Gastroesophageal sphincter (tissue), 4 donors: ENCODE results near the gene KIRREL3. TPM values are rescaled to one million over a fixed set of nuclear protein-coding genes. Genes with fewer than 3 reads are reported as not detected.

Experiments used
- ATAC-seq: fragments of 150-250 bp; one replicate; pipeline ENCODE4 v1.9.1; 2016; ENCODE audit warnings: mild to moderate bottlenecking, moderate library complexity
- H3K27ac ChIP-seq, 4 donors: fragments of 200-600 bp; sonication (generic) in 3 of 4; 1 replicate in 3 of 4; 2 replicates in 1 of 4; pipeline ENCODE4 v1.5.1; 2016 to 2019
- H3K27me3 ChIP-seq: fragments of 200-600 bp; sonication (generic); one replicate; pipeline ENCODE4 v1.5.1; 2019
- H3K36me3 ChIP-seq, 2 donors: fragments of 200-600 bp; sonication (generic); one replicate each; pipeline ENCODE4 v1.5.1; 2019; ENCODE audit warnings: control low read depth in 1 of 2
- H3K4me1 ChIP-seq, 3 donors: fragments of 200-600 bp; sonication (generic); 1 replicate in 2 of 3; 2 replicates in 1 of 3; pipeline ENCODE4 v1.5.1; 2016 to 2019; ENCODE audit warnings: control low read depth in 2 of 3
- H3K4me3 ChIP-seq, 2 donors: fragments of 200-600 bp; sonication (generic); one replicate each; pipeline ENCODE4 v1.5.1; 2019; ENCODE audit warnings: mild to moderate bottlenecking in 1 of 2, moderate library complexity in 1 of 2
- H3K9me3 ChIP-seq, 3 donors: fragments of 200-600 bp; sonication (generic); one replicate each; pipeline ENCODE4 v1.5.1; 2017 to 2019; ENCODE audit warnings: control low read depth in 2 of 3
- CTCF ChIP-seq, 4 experiments: fragments of 200-600 bp in 2 of 4; fragments of 450-650 bp in 2 of 4; sonication (generic) in 1 of 4; IDR thresholded peaks; one replicate each; pipeline ENCODE4 v1.5.1; 2017 to 2019; ENCODE audit warnings: antibody characterized with exemption in 4 of 4, mild to moderate bottlenecking in 2 of 4, moderate library complexity in 2 of 4
- EP300 ChIP-seq: sonication (generic); formaldehyde crosslinking; IDR thresholded peaks from one replicate; pipeline ENCODE4 v1.6.1; 2017; ENCODE audit warnings: antibody characterized with exemption, mild to moderate bottlenecking
- POLR2A ChIP-seq, 2 donors: fragments of 450-650 bp; IDR thresholded peaks; one replicate each; pipeline ENCODE4 v1.6.1; 2017; ENCODE audit warnings: antibody characterized with exemption in 2 of 2, mild to moderate bottlenecking in 2 of 2, moderate library complexity in 1 of 2
- POLR2AphosphoS5 ChIP-seq: sonication (generic); formaldehyde crosslinking; IDR thresholded peaks from one replicate; pipeline ENCODE4 v1.6.1; 2017; ENCODE audit warnings: antibody characterized with exemption
- WGBS, 2 donors: methylation state at CpG; one replicate each; pipeline ENCODE4 v1.1.5; 2018; ENCODE audit warnings: low coverage in 1 of 2; 5-methylcytosine and 5-hydroxymethylcytosine counted together
- total RNA-seq, 4 donors: library from RNA; depleted of rRNA; stranded (reverse); fragments of >200 nt; gene quantifications; one replicate each; pipeline ENCODE4 v1.1.0, GENCODE V29; 2016

Gene KIRREL3
- total RNA-seq, 4 donors from 2014 or later, result 0.54 to 3.9 (median 1.4) TPM

- Histone ChIP-seq H3K27ac (no peak overlapping the region), H3K36me3 (no peaks in the 10 kb centered on the region), H3K4me1 (no peaks in the 10 kb centered on the region), H3K9me3 (no peaks in the 10 kb centered on the region), H3K27me3 (no peaks in the 10 kb centered on the region), H3K4me3 (no peak overlapping the region)
- WGBS, 2 donors, result 52 to 73% methylated on average over 4 of the region's 4 CpGs
- TF ChIP-seq EP300, result no peak
- no peak for TF ChIP-seq POLR2AphosphoS5
- no peak for TF ChIP-seq CTCF (IDR thresholded peaks at IDR 0.05)
- TF ChIP-seq POLR2A (IDR thresholded peaks at IDR 0.05), result no peak
- no peak for ATAC-seq
These were observed 28.1 kb upstream of the KIRREL3 start for GRCh38 chr11:127028648-127029047.

GRCh38 chr11:127027789-127028188, 27.2 kb upstream of the KIRREL3 start:
- 73% methylated on average over 5 of the region's 5 CpGs for WGBS, 2 donors

GRCh38 chr11:127027000-127027399, 26.4 kb upstream of the KIRREL3 start:
- TF ChIP-seq POLR2A (IDR thresholded peaks at IDR 0.05) (no peak), CTCF (IDR thresholded peaks at IDR 0.05) (no peak), EP300 (no peak), POLR2AphosphoS5 (no peak)
- ATAC-seq, result no peak
- Histone ChIP-seq H3K9me3 (no peaks in the 10 kb centered on the region), H3K4me3 (no peak overlapping the region), H3K36me3 (no peaks in the 10 kb centered on the region), H3K27ac (no peak overlapping the region), H3K4me1 (no peaks in the 10 kb centered on the region), H3K27me3 (no peaks in the 10 kb centered on the region)
- 49 to 68% methylated on average over 2 to 3 of the region's 4 CpGs for WGBS, 2 donors

More at GRCh38 chr11:127027789-127028188, 27.2 kb upstream of the KIRREL3 start:
- no peaks in the 10 kb centered on the region for H3K27me3 ChIP-seq
- no peaks in the 10 kb centered on the region for H3K36me3 ChIP-seq
- H3K9me3 ChIP-seq, result no peaks in the 10 kb centered on the region
- H3K4me3 ChIP-seq, result no peak overlapping the region
- no peak for TF ChIP-seq CTCF (IDR thresholded peaks at IDR 0.05)
- TF ChIP-seq POLR2A (IDR thresholded peaks at IDR 0.05), result no peak
- TF ChIP-seq POLR2AphosphoS5, result no peak
- TF ChIP-seq EP300, result no peak
- H3K27ac ChIP-seq, result no peak overlapping the region
- no peaks in the 10 kb centered on the region for H3K4me1 ChIP-seq
- no peak for ATAC-seq

- H3K9me3 ChIP-seq, result no peaks in the 10 kb centered on the region
- H3K36me3 ChIP-seq, result no peaks in the 10 kb centered on the region
- WGBS, 2 donors, result 66 to 68% methylated on average over 2 of the region's 2 CpGs
- no peaks in the 10 kb centered on the region for H3K27me3 ChIP-seq
- H3K4me3 ChIP-seq, result no peak overlapping the region
- no peaks in the 10 kb centered on the region for H3K4me1 ChIP-seq
- TF ChIP-seq POLR2A (IDR thresholded peaks at IDR 0.05) (no peak), EP300 (no peak), POLR2AphosphoS5 (no peak), CTCF (IDR thresholded peaks at IDR 0.05) (no peak)
- H3K27ac ChIP-seq, result no peak overlapping the region
- ATAC-seq, result no peak
These were observed 23.4 kb upstream of the KIRREL3 start for GRCh38 chr11:127023991-127024390.

- TF ChIP-seq POLR2AphosphoS5, result no peak
- no peak for TF ChIP-seq CTCF (IDR thresholded peaks at IDR 0.05)
- no peak for TF ChIP-seq EP300
- TF ChIP-seq POLR2A (IDR thresholded peaks at IDR 0.05), result no peak
- no peak for ATAC-seq
- H3K27me3 ChIP-seq, result peaks cover 2% of the 10 kb centered on the region
- no peaks in the 10 kb centered on the region for H3K9me3 ChIP-seq
- H3K36me3 ChIP-seq, result no peaks in the 10 kb centered on the region
- H3K4me3 ChIP-seq, result no peak overlapping the region
- no peak overlapping the region for H3K27ac ChIP-seq
- no peaks in the 10 kb centered on the region for H3K4me1 ChIP-seq
- whole genome bisulfite sequencing, 2 donors, result 71 to 89% methylated on average over 7 to 8 of the region's 8 CpGs
These were observed 18.2 kb upstream of the KIRREL3 start for GRCh38 chr11:127018683-127019279.
